Retinal pigment epithelial cell (primary cell): ENCODE data around the gene HASPIN.

ENCODE experiments used
- DNase-seq: peaks from one replicate; pipeline ENCODE4 v3.0.0-alpha.2; 2010; ENCODE audit warnings: low read depth
- H3K4me3 ChIP-seq: 2 replicates; pipeline ENCODE4 v1.5.1; 2011; ENCODE audit warnings: mild to moderate bottlenecking, low read length, control low read depth, moderate library complexity
- CTCF ChIP-seq: conservative IDR thresholded peaks from 2 replicates; pipeline ENCODE4 v1.5.1; 2011; ENCODE audit warnings: low read depth, low read length, control low read depth, inconsistent platforms

Gene HASPIN

GRCh38 chr17:3681565-3681964 lies 42.1 kb upstream of the HASPIN start:
- no peak for TF ChIP-seq CTCF
- no peak overlapping the region for H3K4me3 ChIP-seq
- no peak for DNase-seq

- no peak for TF ChIP-seq CTCF
- no peak for DNase-seq
- no peak overlapping the region for H3K4me3 ChIP-seq
These were observed 41.7 kb upstream of the HASPIN start for GRCh38 chr17:3682033-3682432.

- H3K4me3 ChIP-seq, result no peak overlapping the region
- DNase-seq, result no peak
- peak; percentile 99 for TF ChIP-seq CTCF
These were observed 40.6 kb upstream of the HASPIN start for GRCh38 chr17:3683054-3683511.

- H3K4me3 ChIP-seq, result no peak overlapping the region
- no peak for TF ChIP-seq CTCF
- no peak for DNase-seq
These were observed 38.5 kb upstream of the HASPIN start for GRCh38 chr17:3685174-3685573.

- no peak for TF ChIP-seq CTCF
- DNase-seq, result no peak
- no peak overlapping the region for H3K4me3 ChIP-seq
These were observed 35.6 kb upstream of the HASPIN start for GRCh38 chr17:3688027-3688553.

GRCh38 chr17:3688852-3689261 lies 34.8 kb upstream of the HASPIN start:
- no peak overlapping the region for H3K4me3 ChIP-seq
- DNase-seq, result no peak
- TF ChIP-seq CTCF, result no peak

- H3K4me3 ChIP-seq, result no peak overlapping the region
- DNase-seq, result no peak
- TF ChIP-seq CTCF, result no peak
These were observed 34.2 kb upstream of the HASPIN start for GRCh38 chr17:3689262-3690093.
